Kidney (tissue), 22 donors: ENCODE data around the gene DHX57. TPM values are rescaled to one million over a fixed set of nuclear protein-coding genes. Genes with fewer than 3 reads are reported as not detected.
A peak's percentile ranks its signal among the peaks of the same experiment; 100 is the strongest.

Experiments
- DNase-seq, 5 donors: peaks; one replicate each; pipeline ENCODE4 v3.0.0-alpha.2; 2013 to 2020
- FAIRE-seq: peaks from 2 replicates; lab custom pipeline; 2012; peaks lifted over from hg19 to GRCh38; lab: Jason Lieb, UNC
- H3K27ac ChIP-seq, 2 donors: one replicate each; pipeline ENCODE4 v1.7.0; 2013; ENCODE audit warnings: low read depth in 2 of 2, low read length in 2 of 2, inconsistent platforms in 1 of 2
- H3K27me3 ChIP-seq: one replicate; pipeline ENCODE4 v1.7.1; 2013; ENCODE audit warnings: low read length, inconsistent platforms; ENCODE audit not compliant: control insufficient read depth, insufficient read depth
- H3K36me3 ChIP-seq, 3 donors: one replicate each; pipeline versions ENCODE4 v1.7.0 to v1.7.1; 2013; ENCODE audit warnings: low read length in 3 of 3, control low read depth in 1 of 3, inconsistent platforms in 1 of 3; ENCODE audit not compliant: insufficient read depth in 3 of 3, control insufficient read depth in 2 of 3
- H3K4me1 ChIP-seq, 3 donors: one replicate each; pipeline versions ENCODE4 v1.7.0 to v1.7.1; 2013; ENCODE audit warnings: low read length in 3 of 3, inconsistent platforms in 1 of 3, low read depth in 1 of 3; ENCODE audit not compliant: control insufficient read depth in 2 of 3, insufficient read depth in 2 of 3
- H3K4me3 ChIP-seq, 3 donors: one replicate each; pipeline versions ENCODE4 v1.7.0 to v1.8.1; 2013; ENCODE audit warnings: low read length in 3 of 3, control low read depth in 1 of 3, inconsistent platforms in 1 of 3
- H3K9ac ChIP-seq, 3 donors: one replicate each; pipeline versions ENCODE4 v1.7.0 to v1.7.1; 2013; ENCODE audit warnings: low read length in 3 of 3, control low read depth in 1 of 3, inconsistent platforms in 1 of 3
- H3K9me3 ChIP-seq, 3 donors: one replicate each; pipeline versions ENCODE4 v1.7.0 to v1.7.1; 2013; ENCODE audit warnings: low read length in 3 of 3, control low read depth in 1 of 3, inconsistent platforms in 1 of 3; ENCODE audit not compliant: control insufficient read depth in 2 of 3, insufficient read depth in 1 of 3
- CTCF ChIP-seq: IDR thresholded peaks from 3 replicates; pipeline ENCODE4 v1.5.1; 2012; ENCODE audit warnings: mild to moderate bottlenecking, moderate library complexity, borderline replicate concordance; ENCODE audit not compliant: insufficient read depth; ENCODE audit errors: extremely low read depth
- intact Hi-C: fragments of 100-400 bp; cut with DNase I; formaldehyde crosslinking; loops from one replicate; pipeline ENCODE4 v1.11.1; 2022
- long read RNA-seq, 10 donors: library from polyadenylated mRNA in 1 of 10; unstranded in 1 of 10; transcript quantifications; one replicate each; pipeline ENCODE4 v2.0.0 and lab custom pipeline, GENCODE V29; 2021 to 2026
- polyA plus RNA-seq: library from polyadenylated mRNA; stranded (reverse); fragments of 350-450 nt; fragmentation: Illumina TruSeq; extraction: RNeasy Lipid Tissue Mini Kit (QIAGEN cat#74804); gene quantifications from one replicate; pipeline ENCODE4 v1.2.3, GENCODE V29; 2014; ENCODE audit warnings: low read depth, low replicate concordance; ENCODE audit not compliant: insufficient read depth
- total RNA-seq: library from RNA; stranded (reverse); fragmentation: NEBNext Ultra II Directional; extraction: Animal tissue kit (Norgen Biotek cat#: 25700); gene quantifications from one replicate; pipeline ENCODE4 v1.2.1, GENCODE V29; 2021
- donor health status: control.
- donor health status: control.
- donor health status: control.
- donor health status: control.
- donor health status: control.
- donor health status: DM: yes; HTN: yes; CAD: no.
- donor health status: Normal renal cell carcinoma (clear cell type).

Gene DHX57
- 20.7 TPM for total RNA-seq
- 6.9 TPM for polyA plus RNA-seq
- long read RNA-seq, donor 1, full-length matches to known transcripts: 1 of 1 reads
- long read RNA-seq, donor 1, partial matches to known transcripts: 0 of 1 reads
- long read RNA-seq, donor 1, other reads (novel, unspliced or antisense): 0 of 1 reads
- long read RNA-seq, donor 2, full-length matches to known transcripts: 2 of 13 reads
- long read RNA-seq, donor 2, partial matches to known transcripts: 11 of 13 reads
- long read RNA-seq, donor 2, other reads (novel, unspliced or antisense): 0 of 13 reads
- long read RNA-seq, donor 3, partial matches to known transcripts: 0 of 3 reads
- long read RNA-seq, donor 3, other reads (novel, unspliced or antisense): 0 of 3 reads
- long read RNA-seq, donor 4, full-length matches to known transcripts: 3 of 76 reads
- long read RNA-seq, donor 4, partial matches to known transcripts: 73 of 76 reads
- long read RNA-seq, donor 4, other reads (novel, unspliced or antisense): 0 of 76 reads
- long read RNA-seq, donor 5: 0 reads
- long read RNA-seq, donor 6, full-length matches to known transcripts: 2 of 371 reads
- long read RNA-seq, donor 6, partial matches to known transcripts: 160 of 371 reads
- long read RNA-seq, donor 6, other reads (novel, unspliced or antisense): 209 of 371 reads
- long read RNA-seq, donor 7, full-length matches to known transcripts: 1 of 3 reads
- long read RNA-seq, donor 7, partial matches to known transcripts: 1 of 3 reads
- long read RNA-seq, donor 7, other reads (novel, unspliced or antisense): 1 of 3 reads
- long read RNA-seq, donor 8, full-length matches to known transcripts: 2 of 2 reads
- long read RNA-seq, donor 8, partial matches to known transcripts: 0 of 2 reads
- long read RNA-seq, donor 8, other reads (novel, unspliced or antisense): 0 of 2 reads
- long read RNA-seq, donor 9: 0 reads
- long read RNA-seq, donor 10, partial matches to known transcripts: 94 of 183 reads
- long read RNA-seq, donor 10, other reads (novel, unspliced or antisense): 87 of 183 reads

- no peak for FAIRE-seq
- no peak for TF ChIP-seq CTCF
Observed at GRCh38 chr2:38875576-38876367, at the start of gene DHX57, which contains the start of gene MORN2. TSS of gene DHX57 (minus strand) at chr2:38875934. CDS start at chr2:38868405, 7,529 bp downstream. TSS of gene MORN2 (plus strand) at chr2:38875976.

GRCh38 chr2:38922902-38923301 lies 47.2 kb upstream of the DHX57 start:
- H3K36me3 ChIP-seq: no peaks in the 10 kb centered on the region
- intact Hi-C loops: no loop called here
- H3K27me3 ChIP-seq: no peaks in the 10 kb centered on the region
- no peak for DNase-seq
- no peak overlapping the region for H3K27ac ChIP-seq
- no peak for FAIRE-seq
- TF ChIP-seq CTCF: no peak
- no peaks in the 10 kb centered on the region for H3K9me3 ChIP-seq
- H3K4me3 ChIP-seq: no peak overlapping the region
- no peaks in the 10 kb centered on the region for H3K4me1 ChIP-seq
- no peak overlapping the region for H3K9ac ChIP-seq

More at GRCh38 chr2:38875576-38876367, at the start of gene DHX57, which contains the start of gene MORN2:
- Histone ChIP-seq H3K9ac (peak within 1 kb of the TSS; percentile 72 to 97 (median 80)), H3K36me3 (peaks cover 0 to 3% (median 0%) of the 10 kb centered on the region in 3 donors), H3K27me3 (no peaks in the 10 kb centered on the region), H3K4me3 (peak within 1 kb of the TSS; percentile 88 to 99 (median 98)), H3K4me1 (peaks cover 0 to 15% (median 4%) of the 10 kb centered on the region in 3 donors), H3K9me3 (peaks cover 0 to 2% (median 0%) of the 10 kb centered on the region in 3 donors), H3K27ac (peak within 1 kb of the TSS in 1 of 2 donors; percentile 9)
- intact Hi-C loops: no loop called here
- peak; percentile 93 to 96 (median 95) for DNase-seq

GRCh38 chr2:38922389-38922788 lies 46.7 kb upstream of the DHX57 start:
- no peak for DNase-seq

More at GRCh38 chr2:38922389-38922788, 46.7 kb upstream of the DHX57 start:
- H3K36me3 ChIP-seq: no peaks in the 10 kb centered on the region
- no peaks in the 10 kb centered on the region for H3K27me3 ChIP-seq
- FAIRE-seq: no peak
- TF ChIP-seq CTCF: no peak
- no peak overlapping the region for H3K4me3 ChIP-seq
- intact Hi-C loops: no loop called here
- no peak overlapping the region for H3K27ac ChIP-seq
- H3K4me1 ChIP-seq: no peaks in the 10 kb centered on the region
- no peaks in the 10 kb centered on the region for H3K9me3 ChIP-seq
- no peak overlapping the region for H3K9ac ChIP-seq
